Activated T-cell treated with anti-CD3 and anti-CD28 coated beads for 4 hours (primary cell): ENCODE measurements around the gene IFNK.
"Not testable (repeated sequence)": the region's sequence is repeated elsewhere in the genome, so short reads cannot be mapped to it uniquely, and the experiment has no call there.

Experiments
- DNase-seq: peaks from one replicate; pipeline ENCODE4 v3.0.0-alpha.2; 2020

Gene IFNK

GRCh38 chr9:27524236-27524635, at the start of gene IFNK:
Gene IFNK (plus strand): TSS chr9:27524290. CDS start chr9:27524337, 47 bp downstream.
- DNase-seq, result no peak

- DNase-seq, result no peak
Observed at GRCh38 chr9:27474305-27474704, 49.8 kb upstream of the IFNK start.

- no peak for DNase-seq
Observed at GRCh38 chr9:27475057-27475595, 49.0 kb upstream of the IFNK start.

- no peak for DNase-seq
Observed at GRCh38 chr9:27476870-27477515, 47.1 kb upstream of the IFNK start.

GRCh38 chr9:27478322-27478721, 45.8 kb upstream of the IFNK start:
- DNase-seq, result no peak

GRCh38 chr9:27482709-27483108, 41.4 kb upstream of the IFNK start:
- DNase-seq, result no peak

- no peak for DNase-seq
Observed at GRCh38 chr9:27483576-27483975, 40.5 kb upstream of the IFNK start.

- no peak for DNase-seq
Observed at GRCh38 chr9:27485158-27485557, 38.9 kb upstream of the IFNK start.

GRCh38 chr9:27487128-27487640, 36.9 kb upstream of the IFNK start:
- no peak for DNase-seq

- no peak for DNase-seq
Observed at GRCh38 chr9:27487927-27488326, 36.2 kb upstream of the IFNK start.

GRCh38 chr9:27489087-27489876, 34.8 kb upstream of the IFNK start:
- no peak for DNase-seq

- DNase-seq, result no peak
Observed at GRCh38 chr9:27491154-27491553, 32.9 kb upstream of the IFNK start.

GRCh38 chr9:27495480-27496134, 28.5 kb upstream of the IFNK start:
- no peak for DNase-seq

- no peak for DNase-seq
Observed at GRCh38 chr9:27496135-27496504, 28.0 kb upstream of the IFNK start.

GRCh38 chr9:27497883-27498417, 26.1 kb upstream of the IFNK start:
- no peak for DNase-seq

- DNase-seq, result no peak
Observed at GRCh38 chr9:27499451-27499850, 24.6 kb upstream of the IFNK start.

- DNase-seq, result not testable (repeated sequence)
Observed at GRCh38 chr9:27500902-27501301, 23.2 kb upstream of the IFNK start.

GRCh38 chr9:27503623-27504022, 20.5 kb upstream of the IFNK start:
- no peak for DNase-seq

GRCh38 chr9:27504259-27504658, 19.8 kb upstream of the IFNK start:
- DNase-seq, result no peak

- DNase-seq, result no peak
Observed at GRCh38 chr9:27505744-27506161, 18.3 kb upstream of the IFNK start.

- DNase-seq, result no peak
Observed at GRCh38 chr9:27506981-27507380, 17.1 kb upstream of the IFNK start.

GRCh38 chr9:27510780-27511179, 13.3 kb upstream of the IFNK start:
- DNase-seq, result no peak

- DNase-seq, result no peak
Observed at GRCh38 chr9:27511771-27512170, 12.3 kb upstream of the IFNK start.
